Common myeloid progenitor, CD34-positive (primary cell): ENCODE measurements around the gene TIGD2.

Source experiments
- CTCF ChIA-PET: fragments of 350-600 bp; sonication (Branson Sonifier 250); formaldehyde crosslinking; loops from one replicate; lab custom pipeline; 2021; ENCODE audit warnings: antibody characterized with exemption; lab: Charles Lee
- POLR2A ChIA-PET: fragments of 350-600 bp; sonication (Branson Sonifier 250); formaldehyde crosslinking; loops from one replicate; lab custom pipeline; 2021; ENCODE audit warnings: antibody characterized with exemption; lab: Charles Lee
- DNase-seq, 3 donors: peaks; one replicate each; pipeline versions ENCODE4 v3.0.0 to v3.0.0-alpha.2; 2013
- H3K27ac ChIP-seq, 2 experiments: 1 replicate in 1 of 2; 2 replicates in 1 of 2; pipeline ENCODE4 v1.7.0; 2013; ENCODE audit warnings: inconsistent platforms in 2 of 2, low read length in 2 of 2, mild to moderate bottlenecking in 2 of 2, low read depth in 1 of 2, moderate library complexity in 1 of 2; ENCODE audit not compliant: severe bottlenecking in 2 of 2, insufficient read depth in 1 of 2, poor library complexity in 1 of 2
- H3K27me3 ChIP-seq, 5 experiments: replicated peaks in 2 of 5; 1 replicate in 3 of 5; 2 replicates in 2 of 5; pipeline versions ENCODE4 v1.6.1 to v1.7.0; 2013; ENCODE audit warnings: low read length in 4 of 5, mild to moderate bottlenecking in 2 of 5, moderate library complexity in 2 of 5, inconsistent platforms in 1 of 5; ENCODE audit not compliant: insufficient read depth in 5 of 5, control insufficient read depth in 4 of 5
- H3K36me3 ChIP-seq, 4 experiments: 1 replicate in 2 of 4; 2 replicates in 2 of 4; pipeline versions ENCODE4 v1.6.1 to v1.7.0; 2013; ENCODE audit warnings: low read length in 3 of 4, control low read depth in 1 of 4, mild to moderate bottlenecking in 1 of 4; ENCODE audit not compliant: control insufficient read depth in 4 of 4, insufficient read depth in 4 of 4
- H3K4me1 ChIP-seq, 4 experiments: 1 replicate in 3 of 4; 2 replicates in 1 of 4; pipeline versions ENCODE4 v1.6.1 to v1.7.1; 2013; ENCODE audit warnings: low read length in 3 of 4, mild to moderate bottlenecking in 3 of 4, control low read depth in 1 of 4, inconsistent platforms in 1 of 4, moderate library complexity in 1 of 4; ENCODE audit not compliant: control insufficient read depth in 4 of 4, insufficient read depth in 4 of 4; ENCODE audit errors: control extremely low read depth in 1 of 4
- H3K4me3 ChIP-seq, 7 experiments: 1 replicate in 4 of 7; 2 replicates in 3 of 7; pipeline versions ENCODE4 v1.5.1 to v1.7.0; 2013; ENCODE audit warnings: mild to moderate bottlenecking in 7 of 7, low read length in 6 of 7, moderate library complexity in 6 of 7, inconsistent platforms in 2 of 7, low read depth in 2 of 7, control low read depth in 1 of 7; ENCODE audit not compliant: insufficient read depth in 4 of 7, control insufficient read depth in 1 of 7; ENCODE audit errors: extremely low read depth in 1 of 7
- H3K9me3 ChIP-seq, 5 experiments: 1 replicate in 4 of 5; 2 replicates in 1 of 5; pipeline versions ENCODE4 v1.6.1 to v1.7.1; 2013; ENCODE audit warnings: low read length in 4 of 5, mild to moderate bottlenecking in 2 of 5, inconsistent platforms in 1 of 5, low read depth in 1 of 5, moderate library complexity in 1 of 5; ENCODE audit not compliant: control insufficient read depth in 4 of 5, insufficient read depth in 2 of 5; ENCODE audit errors: control extremely low read depth in 1 of 5
- WGBS: methylation state at CpG from one replicate; pipeline ENCODE4 v1.1.5; 2013; ENCODE audit not compliant: insufficient coverage; 5-methylcytosine and 5-hydroxymethylcytosine counted together

The TIGD2 gene

DNA sequence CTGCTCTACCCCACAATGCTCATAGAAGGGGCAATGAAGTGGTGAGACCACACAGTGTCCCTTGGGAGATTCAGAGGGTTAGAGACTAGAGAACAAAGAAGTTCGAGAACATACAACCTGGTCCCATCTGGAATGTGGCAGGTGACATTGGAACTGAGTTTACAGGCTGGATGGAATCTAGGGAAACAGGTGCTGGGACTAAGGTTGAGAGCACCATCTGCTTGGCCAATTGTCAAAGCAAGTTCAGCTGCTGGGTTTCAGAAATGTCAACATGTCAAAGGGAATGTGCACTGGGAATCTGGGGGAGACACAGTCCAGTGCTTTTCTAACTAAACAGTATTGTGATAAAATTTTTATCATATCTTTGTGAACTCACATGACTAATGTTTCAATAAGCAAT is 38.4 kb upstream of the TIGD2 start:
- DNase-seq, result no peak
- POLR2A ChIA-PET, result interaction anchor here (0.7 kb wide), 1 partner anchor 622 kb away, joined by 3 read pairs; no protein-coding TSS in a partner anchor
- Histone ChIP-seq H3K36me3 (no peaks in the 10 kb centered on the region), H3K27ac (no peak overlapping the region), H3K9me3 (peaks cover 0 to 12% (median 2%) of the 10 kb centered on the region in 5 experiments), H3K4me1 (peaks cover 0 to 13% (median 5%) of the 10 kb centered on the region in 4 experiments), H3K4me3 (no peak overlapping the region), H3K27me3 (no peaks in the 10 kb centered on the region)
- CTCF ChIA-PET, result interaction anchor here (1.3 kb wide), 1 partner anchor 13 kb away, joined by 3 read pairs; no protein-coding TSS in a partner anchor
- 100% methylated on average over 1 of the region's 1 CpG for WGBS

DNA sequence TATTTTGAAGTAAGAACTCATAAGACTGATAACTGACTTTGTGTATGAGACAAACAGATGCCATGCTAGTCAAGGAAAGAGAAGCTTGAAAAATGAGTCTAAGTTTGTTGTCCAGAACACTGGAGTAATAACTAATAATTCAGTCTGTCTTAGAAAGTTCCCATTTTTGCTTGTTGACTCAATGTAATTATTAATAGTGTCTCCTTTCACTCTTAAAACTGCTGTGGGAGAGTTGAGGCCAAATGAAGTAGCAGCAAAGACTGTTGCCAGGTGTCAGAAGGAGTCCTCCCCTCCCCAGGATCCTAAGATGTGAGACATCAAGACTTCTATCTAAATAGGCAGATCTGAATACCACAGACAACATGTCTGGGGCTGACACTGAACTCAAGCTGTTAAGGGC is 33.6 kb upstream of the TIGD2 start:
- Histone ChIP-seq H3K27me3 (no peaks in the 10 kb centered on the region), H3K4me1 (peaks cover 0 to 5% (median 0%) of the 10 kb centered on the region in 4 experiments), H3K4me3 (no peak overlapping the region), H3K36me3 (no peaks in the 10 kb centered on the region), H3K9me3 (peaks cover 0 to 25% (median 2%) of the 10 kb centered on the region in 5 experiments), H3K27ac (no peak overlapping the region)
- no peak for DNase-seq
- POLR2A ChIA-PET, result no interaction called here
- CTCF ChIA-PET, result interaction anchor here (1.7 kb wide), 1 partner anchor 10 kb away, joined by 4 read pairs; no protein-coding TSS in a partner anchor

DNA sequence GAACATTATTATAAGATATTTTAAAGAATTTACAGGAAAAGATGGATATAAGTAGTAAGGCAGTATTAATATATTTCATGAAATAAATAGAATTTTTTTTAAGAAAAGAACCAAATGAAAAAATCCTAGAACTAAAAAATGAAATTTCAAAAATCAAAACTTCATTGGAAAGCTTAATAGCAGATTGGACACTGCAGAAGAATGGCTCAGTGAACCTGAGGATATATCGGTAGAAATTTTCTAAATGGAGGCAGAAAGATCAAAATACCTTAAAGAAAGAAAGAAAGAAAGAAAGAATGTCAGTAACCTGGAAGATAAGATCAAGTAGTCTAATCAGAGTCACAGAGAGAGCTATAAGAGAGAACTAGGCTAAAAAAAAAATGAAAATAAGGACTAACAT is 33.0 kb upstream of the TIGD2 start:
- 80% methylated on average over 1 of the region's 1 CpG for WGBS
- POLR2A ChIA-PET, result no interaction called here
- Histone ChIP-seq H3K4me3 (no peak overlapping the region), H3K4me1 (peaks cover 0 to 5% (median 0%) of the 10 kb centered on the region in 4 experiments), H3K27ac (no peak overlapping the region), H3K36me3 (no peaks in the 10 kb centered on the region), H3K9me3 (peaks cover 0 to 25% (median 2%) of the 10 kb centered on the region in 5 experiments), H3K27me3 (no peaks in the 10 kb centered on the region)
- CTCF ChIA-PET, result interaction anchor here (0.8 to 1.7 kb wide), 2 partner anchors 11 to 12 kb away, joined by 3 to 4 read pairs; no protein-coding TSS in a partner anchor
- peak in 1 of 3 donors; percentile 15 for DNase-seq

DNA sequence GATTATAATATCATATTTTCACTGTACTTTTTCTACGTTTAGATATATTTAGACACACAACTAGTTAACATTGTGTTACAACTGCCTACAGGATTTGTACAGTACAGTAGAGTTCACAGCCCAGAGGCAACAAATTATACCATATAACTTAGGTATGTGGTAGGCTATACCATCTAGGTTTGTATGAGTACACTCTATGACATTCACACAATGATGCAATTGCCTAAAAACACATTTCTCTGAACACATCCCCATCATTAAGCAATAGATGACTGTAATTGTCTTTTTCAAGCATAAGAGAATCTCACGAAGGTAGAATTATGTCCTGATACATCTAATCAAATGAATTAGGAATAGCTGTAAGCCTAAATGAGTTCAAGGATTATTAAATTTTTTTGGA is 12.3 kb upstream of the TIGD2 start:
- no peak for DNase-seq
- no peaks in the 10 kb centered on the region for H3K27me3 ChIP-seq
- H3K4me3 ChIP-seq, result no peak overlapping the region
- CTCF ChIA-PET, result no interaction called here
- no peaks in the 10 kb centered on the region for H3K36me3 ChIP-seq
- no peaks in the 10 kb centered on the region for H3K9me3 ChIP-seq
- H3K4me1 ChIP-seq, result peaks cover 4 to 12% (median 10%) of the 10 kb centered on the region in 4 experiments
- POLR2A ChIA-PET, result no interaction called here
- WGBS, result no CpG with 5 or more reads among the region's 2 CpGs
- H3K27ac ChIP-seq, result no peak overlapping the region

DNA sequence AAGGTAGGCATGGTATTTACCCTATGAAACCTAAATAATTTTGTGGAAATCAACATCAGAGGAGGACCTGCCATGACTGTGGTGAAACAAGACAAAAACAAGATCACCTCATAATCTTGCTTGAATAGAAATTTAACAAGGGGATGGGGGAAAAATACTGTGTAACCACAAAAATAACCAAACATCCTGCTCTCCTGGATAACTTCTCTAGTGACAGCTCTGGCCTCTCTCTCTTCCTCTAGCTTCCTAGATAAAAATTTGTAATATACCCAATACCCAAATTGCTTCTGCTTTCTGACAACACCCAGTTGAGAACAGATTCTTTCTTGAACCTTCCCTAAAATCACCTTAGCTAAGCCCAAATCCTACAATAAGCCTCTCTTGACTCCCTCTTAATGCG is 11.9 kb upstream of the TIGD2 start:
- H3K4me3 ChIP-seq, result no peak overlapping the region
- no peaks in the 10 kb centered on the region for H3K27me3 ChIP-seq
- H3K27ac ChIP-seq, result no peak overlapping the region
- CTCF ChIA-PET, result no interaction called here
- WGBS, result no CpG with 5 or more reads among the region's 1 CpG
- H3K4me1 ChIP-seq, result peaks cover 4 to 12% (median 10%) of the 10 kb centered on the region in 4 experiments
- H3K36me3 ChIP-seq, result no peaks in the 10 kb centered on the region
- peak in 2 of 3 donors; percentile 51 to 67 for DNase-seq
- no peaks in the 10 kb centered on the region for H3K9me3 ChIP-seq
- POLR2A ChIA-PET, result no interaction called here

DNA sequence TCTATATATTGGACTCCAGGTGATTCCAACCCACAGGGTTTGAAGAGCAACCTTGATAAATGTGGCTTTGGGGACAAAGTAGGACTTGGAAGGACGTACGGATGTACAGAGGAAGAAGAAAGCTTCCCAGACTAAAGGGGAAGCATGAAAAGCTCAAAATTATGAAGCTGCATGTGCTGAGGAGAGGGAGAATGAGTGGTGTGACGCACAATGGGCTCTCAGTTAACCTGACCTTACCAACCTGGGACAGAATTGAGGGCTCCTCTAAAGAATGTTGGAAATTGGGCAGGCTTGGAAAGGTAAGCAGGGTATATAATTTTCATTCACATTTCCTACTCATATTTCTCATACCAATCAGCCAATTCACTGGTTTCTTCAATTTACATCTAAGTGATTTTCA is 10.5 kb upstream of the TIGD2 start:
- Histone ChIP-seq H3K27ac (no peak overlapping the region), H3K4me3 (no peak overlapping the region), H3K9me3 (no peaks in the 10 kb centered on the region), H3K36me3 (no peaks in the 10 kb centered on the region), H3K27me3 (no peaks in the 10 kb centered on the region), H3K4me1 (peaks cover 4 to 12% (median 10%) of the 10 kb centered on the region in 4 experiments)
- CTCF ChIA-PET, result interaction anchor here (1.2 kb wide), 1 partner anchor 11 kb away, joined by 3 read pairs; no protein-coding TSS in a partner anchor
- POLR2A ChIA-PET, result no interaction called here
- DNase-seq, result no peak
- WGBS, result 80% methylated on average over 1 of the region's 3 CpGs

DNA sequence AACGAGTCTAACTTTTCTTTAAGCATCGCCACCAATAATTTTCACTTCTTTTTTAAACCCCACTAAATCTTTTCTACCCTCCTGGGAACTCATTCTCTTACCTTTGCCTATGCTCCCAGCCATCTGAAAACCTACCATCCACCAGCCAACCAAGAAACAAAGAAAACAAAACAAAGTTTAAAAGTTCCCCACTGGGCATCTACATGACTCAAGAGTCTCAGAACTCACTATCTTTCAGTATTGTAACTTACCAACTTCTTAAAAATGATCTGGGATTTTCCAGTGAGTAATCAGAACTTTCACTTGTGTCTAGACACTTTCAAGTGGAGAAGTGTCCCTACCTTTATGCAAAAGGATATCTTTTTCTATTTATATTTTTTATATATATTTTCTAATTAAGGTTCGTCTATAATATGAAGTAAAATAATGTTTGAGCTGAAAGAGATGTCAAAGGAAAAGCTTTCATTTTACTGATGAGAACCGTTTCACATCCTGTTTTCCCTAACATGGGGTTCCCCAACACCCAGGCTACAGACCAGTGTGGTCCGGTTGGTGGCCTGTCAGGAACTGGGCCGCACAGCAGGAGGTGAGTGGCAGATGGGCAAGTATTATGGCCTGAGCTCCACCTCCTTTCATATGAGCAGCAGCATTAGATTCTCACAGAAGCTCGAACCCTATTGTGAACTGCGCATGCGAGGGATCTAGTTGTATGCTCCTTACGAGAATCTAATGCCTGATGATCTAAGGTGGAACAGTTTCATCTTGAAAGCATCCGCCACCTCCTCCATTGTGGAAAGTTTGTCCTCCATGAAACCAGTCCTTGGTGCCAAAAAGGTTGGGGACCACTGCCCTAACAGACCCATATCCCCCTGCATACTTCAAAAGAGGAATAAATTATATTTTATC is 9.8 kb upstream of the TIGD2 start:
- Histone ChIP-seq H3K27me3 (no peaks in the 10 kb centered on the region), H3K4me1 (peaks cover 4 to 12% (median 10%) of the 10 kb centered on the region in 4 experiments), H3K9me3 (no peaks in the 10 kb centered on the region), H3K4me3 (no peak overlapping the region), H3K27ac (no peak overlapping the region), H3K36me3 (no peaks in the 10 kb centered on the region)
- WGBS, result 98% methylated on average over 10 of the region's 11 CpGs
- DNase-seq, result no peak
- ChIA-PET CTCF (interaction anchor here (1.2 kb wide), 1 partner anchor 12 kb away, joined by 3 read pairs; no protein-coding TSS in a partner anchor), POLR2A (no interaction called here)
